GM13976 (cell line): ENCODE data around the gene HOMER3.

Source experiments
- DNase-seq: peaks from one replicate; pipeline ENCODE4 v3.0.0; 2012; ENCODE audit warnings: low spot score
- CTCF ChIP-seq: IDR thresholded peaks from 2 replicates; pipeline ENCODE4 v1.5.1; 2012; ENCODE audit warnings: borderline replicate concordance, mild to moderate bottlenecking; ENCODE audit not compliant: insufficient read depth; ENCODE audit errors: extremely low read depth, missing control alignments, control extremely low read depth
- in situ Hi-C: fragments of 300-500 bp; cut with MboI; formaldehyde crosslinking; loops from one replicate; pipeline ENCODE4 v1.12.0; 2022; ENCODE audit warnings: low sequenced_read_pairs, mixed read lengths, inconsistent platforms; ENCODE audit not compliant: unreplicated experiment

HOMER3 gene

GRCh38 chr19:18893587-18894253, 47.3 kb downstream of the HOMER3 start:
- TF ChIP-seq CTCF: no peak
- in situ Hi-C loops: no loop called here
- no peak for DNase-seq

- TF ChIP-seq CTCF: no peak
- in situ Hi-C loops: no loop called here
- DNase-seq: no peak
Measured at GRCh38 chr19:18889949-18890745, 50.9 kb downstream of the HOMER3 start.

GRCh38 chr19:18886972-18887371, 54.0 kb downstream of the HOMER3 start:
- in situ Hi-C loops: no loop called here
- DNase-seq: no peak
- no peak for TF ChIP-seq CTCF

- in situ Hi-C loops: no loop called here
- DNase-seq: no peak
- no peak for TF ChIP-seq CTCF
Measured at GRCh38 chr19:18883526-18884304, 57.3 kb downstream of the HOMER3 start.

GRCh38 chr19:18881491-18881890, 59.5 kb downstream of the HOMER3 start:
- no peak for DNase-seq
- in situ Hi-C loops: no loop called here
- no peak for TF ChIP-seq CTCF

- in situ Hi-C loops: no loop called here
- TF ChIP-seq CTCF: no peak
- no peak for DNase-seq
Measured at GRCh38 chr19:18879579-18880373, 61.2 kb downstream of the HOMER3 start.
